G401 (cell line): ENCODE data around the gene PDIA6. TPM values are rescaled to one million over a fixed set of nuclear protein-coding genes. Genes with fewer than 3 reads are reported as not detected.
"Not testable (repeated sequence)": the region's sequence is repeated elsewhere in the genome, so short reads cannot be mapped to it uniquely, and the experiment has no call there.

ENCODE experiments used
- DNase-seq: peaks from one replicate; pipeline ENCODE4 v3.0.0-alpha.2; 2015; ENCODE audit warnings: low spot score
- in situ Hi-C: cut with HindIII; loops from 2 replicates; pipeline ENCODE4 v1.10.0; 2016; ENCODE audit warnings: low sequenced_read_pairs, mixed read lengths
- total RNA-seq: library from RNA; depleted of rRNA; stranded (reverse); fragments of >200 nt; shearing (Covaris generic); gene quantifications from 2 replicates; pipeline ENCODE4 v1.2.3, GENCODE V29; 2014

Gene PDIA6
- total RNA-seq, 1 experiment from 2014 or later: 429 TPM

DNA sequence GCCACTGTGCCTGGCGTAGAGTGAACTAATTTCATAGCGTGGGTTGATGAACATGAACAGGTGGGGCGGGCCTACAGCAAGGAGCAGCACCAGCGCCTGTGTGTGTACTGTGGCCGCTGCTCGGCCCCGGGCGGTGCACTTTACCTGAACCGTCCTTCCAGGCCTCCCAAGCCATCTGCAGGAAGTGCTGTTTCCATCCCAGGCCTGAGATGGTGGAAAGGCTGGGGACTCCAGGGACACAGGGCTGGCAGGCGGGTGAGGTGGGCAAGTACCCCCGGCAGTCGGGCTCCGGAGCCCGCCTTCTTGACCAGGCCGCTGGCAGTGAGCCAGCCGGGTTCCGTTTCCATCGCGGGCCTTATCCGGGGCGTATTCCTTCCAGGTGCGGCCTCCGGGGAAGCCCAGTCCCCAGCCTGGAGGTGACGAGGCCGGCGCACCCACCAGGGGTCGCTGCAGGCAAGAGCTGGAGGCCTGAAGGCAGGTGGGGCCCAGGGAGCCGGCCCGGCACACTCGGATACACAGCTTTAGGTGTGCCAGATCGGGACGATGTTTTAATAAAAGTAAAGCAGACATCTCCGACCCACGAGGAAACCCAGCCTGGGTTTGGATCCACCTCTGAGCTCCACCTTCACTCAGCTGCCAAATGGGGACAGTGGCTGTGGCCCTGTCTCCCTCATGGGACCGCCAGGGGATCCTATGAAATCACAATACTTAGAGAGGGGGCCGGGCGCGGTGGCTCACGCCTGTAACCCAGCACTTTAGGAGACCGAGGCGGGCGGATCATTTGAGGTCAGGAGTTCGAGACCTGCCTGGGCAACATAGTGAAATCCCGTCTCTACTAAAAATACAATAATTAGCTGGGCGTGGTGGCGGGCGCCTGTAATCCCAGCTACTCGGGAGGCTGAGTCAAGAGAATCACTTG lies 22.7 kb upstream of the PDIA6 start:
- peak; percentile 29 for DNase-seq
- in situ Hi-C loops: no loop called here

DNA sequence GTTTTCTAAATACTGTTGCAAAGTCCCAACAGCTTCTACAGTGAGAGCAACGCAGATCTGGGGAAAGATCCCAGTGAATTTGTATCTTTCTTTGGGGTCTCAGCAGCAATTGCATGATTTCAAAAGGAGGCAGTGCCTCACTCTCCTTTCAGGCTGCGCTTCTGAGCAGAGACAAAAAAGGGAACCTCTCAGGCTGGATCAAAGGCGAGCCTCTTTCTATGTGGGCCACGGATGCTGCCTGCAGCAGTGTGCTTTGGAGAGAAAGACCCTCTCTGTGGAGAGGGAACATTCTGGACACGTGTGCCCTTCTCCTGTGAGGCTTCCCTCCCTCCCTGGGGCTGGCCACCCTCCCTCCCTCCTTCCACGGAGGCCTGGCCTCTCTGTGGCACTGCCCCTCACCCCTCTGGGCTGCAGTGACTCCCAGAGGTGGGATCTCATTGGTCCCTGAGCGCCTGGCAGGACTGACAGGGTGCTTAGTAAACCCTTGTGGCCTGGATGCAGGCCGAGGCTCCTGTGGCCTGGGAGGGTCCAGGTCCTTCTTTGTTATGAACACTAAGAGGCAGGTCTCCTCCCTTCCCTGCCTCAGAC lies 21.6 kb upstream of the PDIA6 start:
- in situ Hi-C loops: no loop called here
- DNase-seq: no peak

DNA sequence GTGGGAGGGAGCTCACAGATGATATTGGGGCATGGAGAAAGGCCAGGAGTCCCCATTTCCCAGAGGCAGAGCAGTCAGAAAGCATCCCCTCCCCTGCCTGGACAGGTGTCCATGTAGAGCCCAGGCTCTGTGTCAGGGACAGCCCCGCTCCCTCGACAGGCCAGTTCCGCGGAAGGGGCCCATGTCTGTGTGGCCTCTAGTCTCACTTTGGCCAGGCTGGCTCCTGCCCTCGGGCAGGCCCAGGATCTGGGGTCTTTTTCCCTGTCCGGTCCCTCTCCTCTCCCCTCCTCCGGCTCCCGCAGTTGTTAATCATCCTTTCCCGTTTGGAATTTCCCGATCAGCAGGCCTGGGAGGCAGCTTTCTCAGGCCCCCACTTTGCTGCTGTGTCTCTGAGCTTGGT lies 20.4 kb upstream of the PDIA6 start:
- no peak for DNase-seq
- in situ Hi-C loops: no loop called here

DNA sequence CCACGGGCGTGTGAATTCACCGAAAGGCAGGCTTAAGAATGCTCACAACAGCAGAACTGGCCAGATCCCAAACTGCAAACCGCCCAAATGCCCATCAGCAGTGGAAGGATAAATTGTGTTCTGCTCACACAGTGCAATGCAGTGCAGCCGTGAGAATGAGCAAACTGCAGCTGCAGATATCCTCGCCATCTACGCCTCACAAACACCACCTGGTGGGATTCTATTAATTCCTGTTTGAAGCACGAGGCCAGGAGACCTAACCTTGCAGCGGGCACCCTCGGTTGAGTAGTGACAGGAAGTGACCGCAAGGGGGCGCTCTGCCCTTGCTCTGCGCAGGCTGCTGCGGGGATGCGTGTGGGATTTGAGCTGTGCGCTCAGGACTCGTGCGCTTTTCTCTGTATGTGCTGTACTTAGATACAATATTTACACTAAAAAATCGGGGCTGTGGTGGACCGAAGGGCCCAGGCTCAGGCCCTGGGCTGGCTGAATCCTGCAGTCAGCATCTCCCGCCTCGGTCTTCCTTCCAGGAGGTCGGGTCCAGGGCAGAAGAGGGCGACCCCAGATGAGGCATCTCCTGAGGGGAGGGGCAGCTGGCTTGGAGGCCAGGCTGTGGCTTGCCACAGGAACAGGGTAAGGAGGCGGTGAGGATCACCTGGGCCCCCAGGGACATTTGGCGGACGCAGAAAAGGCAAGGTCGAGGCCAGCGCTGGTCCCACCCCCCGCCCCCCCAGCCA lies 19.8 kb upstream of the PDIA6 start:
- DNase-seq: peak; percentile 79
- in situ Hi-C loops: no loop called here

DNA sequence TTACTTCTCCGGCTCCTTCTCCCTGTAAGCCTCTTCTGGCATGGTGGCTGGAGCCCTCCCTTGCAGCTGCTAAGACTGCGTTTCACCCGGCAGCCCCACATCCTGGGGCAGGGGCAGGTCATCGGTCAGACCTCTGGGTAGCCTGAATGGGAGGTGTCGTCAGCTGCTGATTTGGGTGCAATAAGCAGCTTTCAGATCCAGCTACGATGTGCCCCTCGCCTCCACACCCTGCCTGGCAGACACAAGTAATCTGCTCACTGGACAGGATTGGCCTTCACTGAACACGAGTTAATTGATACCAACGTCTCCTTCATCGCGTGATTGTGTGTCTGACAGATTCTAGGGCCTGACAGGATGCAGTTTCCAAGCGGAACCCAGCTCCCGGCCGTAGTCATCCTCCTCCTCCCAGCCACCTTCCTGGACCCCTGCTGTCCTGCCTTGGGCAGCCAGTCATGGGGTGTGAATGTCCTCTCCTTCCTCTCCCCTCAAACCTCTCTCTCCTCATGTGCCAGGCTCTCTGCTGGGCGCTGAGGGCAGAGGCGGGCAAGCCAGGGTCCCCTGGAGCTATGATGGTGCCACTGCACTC lies 18.9 kb upstream of the PDIA6 start:
- DNase-seq: no peak
- in situ Hi-C loops: no loop called here

DNA sequence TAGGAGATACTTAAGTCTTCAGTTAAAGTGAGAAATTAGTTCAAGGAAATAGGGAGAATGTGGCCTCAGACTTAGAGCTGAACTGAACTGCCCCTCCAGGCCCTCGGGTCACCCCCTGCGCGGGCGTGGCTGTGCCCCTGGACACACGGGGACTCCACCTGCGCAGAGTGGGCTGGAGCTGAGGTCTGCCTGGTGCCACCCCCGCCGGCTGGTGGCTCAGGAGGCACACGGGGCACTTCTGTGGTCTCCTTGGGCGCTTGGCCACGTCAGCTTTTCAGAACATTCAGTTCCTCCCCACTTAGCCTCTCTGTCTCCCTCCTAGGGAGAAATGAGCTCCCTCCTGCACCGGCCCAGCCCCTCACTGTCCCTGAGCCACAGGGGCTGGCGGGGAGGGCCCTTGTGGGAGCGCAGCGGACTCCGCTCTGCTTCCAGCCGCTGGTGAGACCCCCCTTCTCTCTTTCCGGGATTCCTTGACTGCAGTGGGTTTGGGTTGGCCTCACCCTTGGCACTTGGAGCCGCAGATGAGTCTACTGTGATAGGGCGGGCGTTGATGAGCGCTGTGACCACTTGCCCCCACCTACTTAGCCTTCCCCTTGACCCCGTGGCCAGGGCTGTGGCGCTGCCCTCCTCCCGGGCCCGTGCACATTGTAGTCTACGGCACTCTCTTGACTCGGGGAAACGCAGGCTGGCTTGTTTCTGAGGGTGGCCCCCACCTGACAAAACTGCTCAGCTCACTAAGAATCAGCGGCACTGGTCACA lies 18.2 kb upstream of the PDIA6 start:
- DNase-seq: no peak
- in situ Hi-C loops: no loop called here

DNA sequence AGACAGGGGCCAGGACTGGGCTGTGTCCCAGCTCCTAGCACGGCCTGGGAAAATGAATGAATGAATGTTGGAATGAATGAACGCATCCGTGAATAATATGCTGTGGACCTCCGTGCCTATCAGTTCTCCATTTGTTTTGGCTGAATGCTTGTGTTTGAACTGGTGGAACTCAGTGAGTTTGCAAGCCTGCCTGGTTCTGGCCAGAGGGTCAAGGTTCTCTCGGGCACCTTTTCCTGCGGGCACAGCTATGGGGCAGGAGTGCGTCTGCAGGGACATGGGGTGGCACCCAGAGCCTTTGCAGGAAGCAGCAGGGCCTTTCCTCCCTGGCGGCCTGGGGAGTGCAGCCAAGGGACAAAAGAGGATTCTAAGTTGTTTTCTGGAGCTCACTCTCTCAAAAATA lies 17.6 kb upstream of the PDIA6 start:
- in situ Hi-C loops: no loop called here

DNA sequence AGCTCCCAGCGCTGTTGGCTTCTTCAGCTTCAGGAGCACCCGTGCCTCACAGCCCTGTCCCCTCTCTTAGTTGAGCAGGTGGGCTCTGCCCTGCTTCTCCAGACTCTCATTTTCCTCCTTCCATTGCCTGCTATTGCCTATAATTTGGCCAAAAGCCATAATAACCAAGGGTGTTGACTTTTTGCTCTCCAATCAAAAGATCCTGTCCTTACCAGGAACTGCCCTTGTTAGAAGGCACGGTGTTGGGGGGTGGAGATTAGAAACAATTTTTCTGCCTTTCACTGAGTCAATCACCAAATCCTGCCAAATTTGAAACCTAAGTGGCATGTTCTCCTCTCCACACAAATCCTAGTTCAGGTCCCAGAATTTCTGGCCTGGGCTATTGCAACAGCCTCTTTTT lies 16.7 kb upstream of the PDIA6 start:
- DNase-seq: no peak
- in situ Hi-C loops: no loop called here

More for the DNA sequence above, 17.6 kb upstream of the PDIA6 start:
- DNase-seq: no peak

DNA sequence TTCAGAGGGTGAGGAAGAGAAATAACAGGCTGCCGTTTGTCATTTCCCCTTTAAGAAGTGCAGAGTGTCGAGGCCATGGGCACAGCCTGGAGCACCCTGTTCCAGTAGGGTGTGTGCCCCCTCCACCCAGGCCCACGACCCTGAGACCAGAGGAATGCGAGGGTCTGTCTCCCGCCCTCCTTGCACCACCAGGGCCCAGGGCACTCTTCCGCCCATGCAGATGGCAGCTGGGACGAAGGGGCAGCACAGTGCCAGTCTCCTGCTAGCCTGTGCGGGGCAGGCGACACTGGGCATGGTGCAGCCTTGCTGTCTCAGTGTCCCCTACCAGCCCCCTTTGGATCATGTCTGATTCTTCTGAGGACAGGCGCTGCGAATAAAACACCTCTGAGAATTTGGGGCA lies 15.8 kb upstream of the PDIA6 start:
- in situ Hi-C loops: no loop called here
- no peak for DNase-seq

DNA sequence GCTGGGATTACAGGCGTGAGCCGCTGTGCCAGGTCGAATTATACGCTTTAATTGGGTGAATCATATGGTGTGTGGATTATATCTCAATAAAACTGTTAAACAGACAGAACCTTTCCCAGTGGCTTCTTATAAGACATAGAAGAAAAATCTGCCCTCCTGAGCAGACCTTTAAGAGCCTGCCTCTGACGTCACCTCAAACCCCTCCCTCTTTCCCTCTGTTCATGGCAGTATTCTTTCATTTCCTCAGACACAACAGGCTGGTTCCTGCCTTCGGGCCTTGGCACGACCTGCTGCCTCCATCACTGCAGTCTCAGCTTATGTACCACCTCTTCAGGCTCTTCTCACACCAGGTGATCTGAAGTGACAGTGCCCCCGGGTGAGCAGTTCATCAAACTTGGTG lies 14.0 kb upstream of the PDIA6 start:
- in situ Hi-C loops: no loop called here
- no peak for DNase-seq

DNA sequence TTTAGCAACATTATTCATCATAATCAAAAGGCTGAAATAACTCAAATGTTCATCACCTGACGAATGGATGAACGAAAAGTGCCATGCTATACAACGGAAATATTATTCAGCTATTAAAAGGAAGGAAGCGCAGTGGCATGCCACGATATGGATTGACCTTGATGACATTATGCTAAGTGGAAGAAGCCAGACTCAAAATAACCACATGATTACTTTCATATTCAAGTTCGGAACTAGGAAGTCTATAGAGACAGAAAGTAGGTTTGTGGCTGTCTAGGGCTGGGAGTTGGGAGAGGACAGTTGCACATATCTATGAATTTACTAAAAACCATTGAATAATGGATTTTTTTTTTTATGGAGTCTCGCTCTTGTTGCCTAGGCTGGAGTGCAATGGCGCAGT lies 13.4 kb upstream of the PDIA6 start:
- in situ Hi-C loops: no loop called here
- DNase-seq: no peak

DNA sequence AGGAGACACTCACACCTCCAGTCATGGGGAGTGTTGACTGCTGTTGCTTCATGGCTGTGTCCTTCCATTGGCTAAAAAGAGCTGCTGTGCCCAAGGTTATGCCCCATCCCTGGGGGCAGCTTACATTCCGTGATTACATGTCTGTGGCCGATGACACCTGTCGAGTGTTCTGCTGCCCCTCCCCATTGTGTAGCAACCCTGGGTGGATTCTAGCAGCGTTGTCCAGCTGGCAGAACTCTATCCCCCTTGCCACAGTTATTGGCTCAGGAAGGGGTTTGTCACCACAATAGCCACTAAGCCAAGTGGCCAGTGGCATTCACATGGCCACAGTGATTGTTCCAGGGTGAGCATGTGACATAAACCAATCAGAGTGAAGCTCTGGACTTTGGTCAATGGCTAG lies 11.6 kb upstream of the PDIA6 start:
- in situ Hi-C loops: no loop called here

DNA sequence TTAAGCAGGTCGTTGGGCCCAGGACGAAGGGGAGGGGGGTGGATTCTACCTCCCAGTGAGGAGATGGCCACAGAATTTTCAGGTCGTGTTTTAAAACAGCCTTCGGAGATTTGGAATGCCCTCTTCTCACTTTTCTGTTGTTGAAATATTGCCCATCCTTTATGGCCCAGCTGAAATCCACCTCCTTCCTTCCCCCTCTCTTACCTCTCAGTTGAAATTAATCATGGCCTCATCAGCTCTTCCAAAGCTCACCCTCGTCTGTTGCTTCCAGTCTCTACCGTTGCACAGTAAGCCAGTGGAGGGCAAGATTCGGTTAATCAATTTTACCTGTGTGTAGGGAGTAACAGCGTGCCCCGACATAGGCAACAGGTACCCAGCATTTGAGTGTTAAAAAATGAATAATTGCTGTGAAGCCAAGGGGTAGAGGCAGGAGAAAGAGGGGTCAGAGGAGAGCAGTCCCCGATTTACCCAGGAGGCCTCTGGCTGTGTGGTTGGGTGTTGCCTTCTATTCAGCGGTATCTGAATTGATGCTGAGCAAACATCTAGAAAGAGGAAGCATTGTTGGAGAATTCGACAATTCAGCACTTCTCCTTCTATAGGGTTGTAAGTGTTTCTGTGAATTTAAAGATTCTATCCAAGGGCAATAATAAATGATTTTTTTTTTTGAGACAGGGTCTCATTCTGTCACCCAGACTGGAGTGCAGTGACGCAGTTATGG lies 8.6 kb upstream of the PDIA6 start:
- in situ Hi-C loops: no loop called here

More for the DNA sequence above, 11.6 kb upstream of the PDIA6 start:
- DNase-seq: no peak

DNA sequence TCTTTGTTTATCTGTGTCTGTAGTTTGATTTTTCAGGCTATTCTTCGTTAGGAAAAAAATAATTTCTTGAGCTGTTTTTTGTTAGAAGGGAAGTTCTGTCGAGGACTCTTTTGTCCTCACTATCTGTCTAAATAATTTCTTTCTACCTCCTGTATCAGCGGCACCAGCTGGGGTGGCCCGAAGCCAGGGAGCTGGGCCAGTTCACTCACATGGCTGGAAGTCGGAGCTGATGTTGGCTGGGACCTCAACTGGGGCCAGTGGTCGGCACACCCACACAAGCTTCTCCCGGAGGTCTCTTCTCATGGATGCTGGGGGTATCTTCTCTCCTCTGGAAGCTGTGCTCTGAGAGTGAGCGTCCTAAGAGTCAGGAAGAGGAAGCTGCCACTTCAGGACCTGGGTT lies 8.0 kb upstream of the PDIA6 start:
- in situ Hi-C loops: no loop called here

More for the DNA sequence above, 8.6 kb upstream of the PDIA6 start:
- no peak for DNase-seq

DNA sequence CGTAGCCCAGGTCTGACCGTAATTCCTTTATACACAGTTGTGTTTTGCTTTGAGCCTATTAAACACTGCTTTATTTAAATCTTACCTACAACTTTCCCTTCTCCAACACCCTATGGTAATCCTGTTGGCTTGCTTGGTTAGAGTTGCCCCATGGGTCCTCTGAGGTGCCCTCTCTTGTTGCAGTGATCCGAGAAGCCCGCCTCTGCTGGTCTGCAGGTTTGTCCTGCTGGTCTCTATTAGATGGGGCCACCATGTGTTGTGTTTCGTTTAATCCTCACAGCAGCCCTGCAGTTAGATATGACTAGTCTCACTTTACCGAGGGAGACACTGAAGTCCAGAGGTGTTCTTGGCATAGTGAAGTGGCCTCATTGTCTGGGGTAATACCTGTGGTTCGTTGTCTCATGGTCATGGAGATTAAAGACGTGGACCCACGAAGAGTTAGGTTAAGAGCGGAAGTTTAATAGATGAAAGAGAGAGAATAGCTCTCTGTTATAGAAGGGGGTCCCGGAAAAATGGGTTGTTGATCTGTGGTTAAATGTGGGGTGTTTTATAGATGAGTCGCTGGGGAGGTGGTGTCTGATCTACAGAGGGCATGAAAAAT lies 7.2 kb upstream of the PDIA6 start:
- DNase-seq: no peak
- in situ Hi-C loops: no loop called here

More for the DNA sequence above, 8.0 kb upstream of the PDIA6 start:
- no peak for DNase-seq

DNA sequence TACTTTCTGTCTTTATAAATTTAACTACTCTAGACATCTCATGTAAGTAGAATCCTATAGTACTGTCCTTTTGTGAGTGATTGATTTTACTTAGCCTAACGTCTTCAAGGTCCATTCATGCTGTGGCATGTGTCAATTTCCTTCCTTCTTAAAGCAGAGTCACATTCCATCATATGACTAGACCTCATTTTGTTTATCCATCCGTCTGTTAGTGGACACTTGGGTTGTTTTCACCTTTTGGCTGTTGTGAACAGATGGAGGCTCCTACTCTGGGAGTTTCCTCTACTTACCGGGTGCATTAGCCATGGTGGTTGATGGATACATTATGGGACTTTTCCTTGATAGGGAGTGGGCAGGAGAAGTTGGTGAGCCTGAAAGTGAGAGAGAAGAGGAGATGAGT lies 6.4 kb upstream of the PDIA6 start:
- in situ Hi-C loops: no loop called here
- no peak for DNase-seq

DNA sequence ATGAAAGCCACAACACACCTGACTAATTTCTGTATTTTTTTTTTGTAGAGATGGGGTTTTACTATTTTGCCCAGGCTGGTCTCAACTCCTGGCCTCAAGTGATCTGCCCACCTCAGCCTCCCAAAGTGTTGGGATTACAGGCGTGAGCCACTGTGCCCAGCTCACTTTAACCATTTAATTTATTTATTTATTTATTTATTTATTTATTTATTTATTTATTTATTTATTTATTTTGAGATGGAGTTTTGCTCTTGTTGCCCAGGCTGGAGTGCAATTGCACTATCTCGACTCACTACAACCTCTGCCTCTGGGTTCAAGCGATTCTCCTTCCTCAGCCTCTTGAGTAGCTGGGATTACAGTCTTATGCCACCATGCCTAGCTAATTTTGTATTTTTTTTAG lies 5.7 kb upstream of the PDIA6 start:
- DNase-seq, in situ Hi-C loops: not testable (repeated sequence)

DNA sequence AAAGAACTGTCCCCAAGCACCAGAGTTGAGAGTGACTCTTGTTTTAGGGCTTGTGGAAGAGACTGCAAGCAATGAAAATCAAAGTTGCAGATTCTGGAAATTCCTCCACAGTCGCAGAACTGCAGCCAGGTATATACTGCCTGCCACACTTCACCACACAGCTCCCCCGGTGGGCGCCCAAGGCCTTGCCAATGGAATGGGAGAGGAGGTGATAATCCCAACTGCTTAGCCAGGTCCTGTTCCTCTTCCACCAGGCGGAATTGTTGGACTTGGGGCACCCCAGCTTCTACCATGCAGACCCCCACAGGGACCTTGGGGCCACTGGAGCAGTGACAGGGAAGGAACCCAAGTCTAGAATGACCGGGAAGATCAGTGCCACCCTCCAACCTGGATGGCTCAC lies 4.8 kb upstream of the PDIA6 start:
- DNase-seq: no peak
- in situ Hi-C loops: no loop called here
